ENCODE data around the gene PMPCA.

DNA sequence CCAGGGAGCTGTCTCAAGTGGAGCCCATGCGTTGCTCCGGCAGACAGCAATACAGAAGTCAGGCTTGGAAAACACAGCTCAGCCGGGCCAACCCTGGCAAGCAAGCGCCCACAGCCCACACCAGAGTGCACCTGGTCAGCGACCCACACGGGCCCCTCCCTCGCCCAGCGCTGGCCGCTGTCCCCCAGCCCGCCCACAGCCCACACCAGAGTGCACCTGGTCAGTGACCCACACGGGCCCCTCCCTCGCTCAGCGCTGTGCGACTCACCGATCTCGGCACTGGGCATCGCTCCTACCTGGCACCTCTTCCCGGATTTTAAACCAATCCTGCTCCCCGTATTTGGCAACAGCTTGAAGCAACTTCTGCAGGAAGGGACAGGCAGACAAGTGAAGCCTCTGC, 23.2 kb upstream of the PMPCA start:
- TF ChIP-seq, protein P1, sequence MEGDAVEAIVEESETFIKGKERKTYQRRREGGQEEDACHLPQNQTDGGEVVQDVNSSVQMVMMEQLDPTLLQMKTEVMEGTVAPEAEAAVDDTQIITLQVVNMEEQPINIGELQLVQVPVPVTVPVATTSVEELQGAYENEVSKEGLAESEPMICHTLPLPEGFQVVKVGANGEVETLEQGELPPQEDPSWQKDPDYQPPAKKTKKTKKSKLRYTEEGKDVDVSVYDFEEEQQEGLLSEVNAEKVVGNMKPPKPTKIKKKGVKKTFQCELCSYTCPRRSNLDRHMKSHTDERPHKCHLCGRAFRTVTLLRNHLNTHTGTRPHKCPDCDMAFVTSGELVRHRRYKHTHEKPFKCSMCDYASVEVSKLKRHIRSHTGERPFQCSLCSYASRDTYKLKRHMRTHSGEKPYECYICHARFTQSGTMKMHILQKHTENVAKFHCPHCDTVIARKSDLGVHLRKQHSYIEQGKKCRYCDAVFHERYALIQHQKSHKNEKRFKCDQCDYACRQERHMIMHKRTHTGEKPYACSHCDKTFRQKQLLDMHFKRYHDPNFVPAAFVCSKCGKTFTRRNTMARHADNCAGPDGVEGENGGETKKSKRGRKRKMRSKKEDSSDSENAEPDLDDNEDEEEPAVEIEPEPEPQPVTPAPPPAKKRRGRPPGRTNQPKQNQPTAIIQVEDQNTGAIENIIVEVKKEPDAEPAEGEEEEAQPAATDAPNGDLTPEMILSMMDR (IDR thresholded peaks at IDR 0.05; ENCODE audit: low read depth, low read length): no peak
- no peak for TF ChIP-seq EZH2phosphoT487 (IDR thresholded peaks at IDR 0.05; ENCODE audit: low read depth)

Measured in OCI-LY3 (cell line).